ENCODE results near the gene CRYBG2. TPM values are rescaled to one million over a fixed set of nuclear protein-coding genes. Genes with fewer than 3 reads are reported as not detected.
A peak's percentile ranks its signal among the peaks of the same experiment; 100 is the strongest.

The CRYBG2 gene
- total and polyA plus RNA-seq, 4 donors, result 0.37 to 7.7 (median 2.7) TPM

DNA sequence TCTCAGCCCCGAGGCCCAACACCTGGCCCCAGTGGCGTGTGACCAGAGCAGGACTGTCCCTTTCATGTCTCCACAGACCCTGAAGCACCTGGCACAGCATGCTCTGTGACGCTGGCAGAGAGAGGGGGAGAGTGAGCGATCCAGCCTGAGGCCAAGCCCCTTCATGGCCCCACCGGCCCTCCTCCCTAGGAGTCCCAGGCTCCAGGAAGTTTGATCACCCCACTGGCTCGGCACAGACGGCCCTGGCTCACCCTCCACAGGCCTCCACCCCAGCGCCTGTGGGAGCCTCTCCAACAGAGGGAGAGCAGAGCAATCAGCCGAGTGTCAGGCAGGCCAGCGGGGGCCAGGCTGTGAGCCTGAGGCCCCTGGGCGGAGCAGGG, 63.1 kb downstream of the CRYBG2 start:
- no peak for DNase-seq
- no peaks in the 10 kb centered on the region for H3K27me3 ChIP-seq (ENCODE audit: control insufficient read depth in 3 of 3, insufficient read depth in 3 of 3, low read length in 2 of 3)
- ATAC-seq (ENCODE audit: insufficient read depth, low FRiP score), result no peak
- H3K4me3 ChIP-seq, result no peak overlapping the region
- H3K27ac ChIP-seq (ENCODE audit: low read depth in 1 of 2, low read length in 1 of 2), result peak overlapping the region in 1 of 2 donors; percentile 91
- TF ChIP-seq, protein P1, sequence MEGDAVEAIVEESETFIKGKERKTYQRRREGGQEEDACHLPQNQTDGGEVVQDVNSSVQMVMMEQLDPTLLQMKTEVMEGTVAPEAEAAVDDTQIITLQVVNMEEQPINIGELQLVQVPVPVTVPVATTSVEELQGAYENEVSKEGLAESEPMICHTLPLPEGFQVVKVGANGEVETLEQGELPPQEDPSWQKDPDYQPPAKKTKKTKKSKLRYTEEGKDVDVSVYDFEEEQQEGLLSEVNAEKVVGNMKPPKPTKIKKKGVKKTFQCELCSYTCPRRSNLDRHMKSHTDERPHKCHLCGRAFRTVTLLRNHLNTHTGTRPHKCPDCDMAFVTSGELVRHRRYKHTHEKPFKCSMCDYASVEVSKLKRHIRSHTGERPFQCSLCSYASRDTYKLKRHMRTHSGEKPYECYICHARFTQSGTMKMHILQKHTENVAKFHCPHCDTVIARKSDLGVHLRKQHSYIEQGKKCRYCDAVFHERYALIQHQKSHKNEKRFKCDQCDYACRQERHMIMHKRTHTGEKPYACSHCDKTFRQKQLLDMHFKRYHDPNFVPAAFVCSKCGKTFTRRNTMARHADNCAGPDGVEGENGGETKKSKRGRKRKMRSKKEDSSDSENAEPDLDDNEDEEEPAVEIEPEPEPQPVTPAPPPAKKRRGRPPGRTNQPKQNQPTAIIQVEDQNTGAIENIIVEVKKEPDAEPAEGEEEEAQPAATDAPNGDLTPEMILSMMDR (IDR thresholded peaks at IDR 0.05; ENCODE audit: control extremely low read depth, extremely low read depth), result no peak
- H3K9me3 ChIP-seq (ENCODE audit: control insufficient read depth in 4 of 4, insufficient read depth in 3 of 4, low read length in 3 of 4), result no peaks in the 10 kb centered on the region
- peaks cover 0 to 2% (median 0%) of the 10 kb centered on the region in 5 donors for H3K4me1 ChIP-seq (ENCODE audit: control insufficient read depth in 5 of 5, insufficient read depth in 5 of 5, low read length in 5 of 5)
- 71 to 77% methylated on average over 11 of the region's 11 CpGs for WGBS, 2 donors
- H3K36me3 ChIP-seq (ENCODE audit: control insufficient read depth in 4 of 4, insufficient read depth in 4 of 4, low read length in 4 of 4), result peaks cover 0 to 5% (median 0%) of the 10 kb centered on the region in 4 donors
- no peak overlapping the region for H3K9ac ChIP-seq (ENCODE audit: insufficient read depth in 1 of 2, low read length in 2 of 2)

- Histone ChIP-seq H3K27me3 (ENCODE audit: control insufficient read depth in 3 of 3, insufficient read depth in 3 of 3, low read length in 2 of 3) (no peaks in the 10 kb centered on the region), H3K4me3 (no peak overlapping the region), H3K36me3 (ENCODE audit: control insufficient read depth in 4 of 4, insufficient read depth in 4 of 4, low read length in 4 of 4) (peaks cover 0 to 5% (median 0%) of the 10 kb centered on the region in 4 donors), H3K27ac (ENCODE audit: low read depth in 1 of 2, low read length in 1 of 2) (peak overlapping the region in 1 of 2 donors; percentile 91), H3K9ac (ENCODE audit: insufficient read depth in 1 of 2, low read length in 2 of 2) (no peak overlapping the region), H3K4me1 (ENCODE audit: control insufficient read depth in 5 of 5, insufficient read depth in 5 of 5, low read length in 5 of 5) (peaks cover 0 to 3% (median 0%) of the 10 kb centered on the region in 5 donors), H3K9me3 (ENCODE audit: control insufficient read depth in 4 of 4, insufficient read depth in 3 of 4, low read length in 3 of 4) (no peaks in the 10 kb centered on the region)
- no peak for ATAC-seq (ENCODE audit: insufficient read depth, low FRiP score)
- TF ChIP-seq, protein P1 (IDR thresholded peaks at IDR 0.05; ENCODE audit: control extremely low read depth, extremely low read depth), result no peak
- WGBS, 2 donors, result 40 to 59% methylated on average over 11 of the region's 11 CpGs
- no peak for DNase-seq
These were observed 63.6 kb downstream of the CRYBG2 start for GRCh38 chr1:26290122-26290881.

DNA sequence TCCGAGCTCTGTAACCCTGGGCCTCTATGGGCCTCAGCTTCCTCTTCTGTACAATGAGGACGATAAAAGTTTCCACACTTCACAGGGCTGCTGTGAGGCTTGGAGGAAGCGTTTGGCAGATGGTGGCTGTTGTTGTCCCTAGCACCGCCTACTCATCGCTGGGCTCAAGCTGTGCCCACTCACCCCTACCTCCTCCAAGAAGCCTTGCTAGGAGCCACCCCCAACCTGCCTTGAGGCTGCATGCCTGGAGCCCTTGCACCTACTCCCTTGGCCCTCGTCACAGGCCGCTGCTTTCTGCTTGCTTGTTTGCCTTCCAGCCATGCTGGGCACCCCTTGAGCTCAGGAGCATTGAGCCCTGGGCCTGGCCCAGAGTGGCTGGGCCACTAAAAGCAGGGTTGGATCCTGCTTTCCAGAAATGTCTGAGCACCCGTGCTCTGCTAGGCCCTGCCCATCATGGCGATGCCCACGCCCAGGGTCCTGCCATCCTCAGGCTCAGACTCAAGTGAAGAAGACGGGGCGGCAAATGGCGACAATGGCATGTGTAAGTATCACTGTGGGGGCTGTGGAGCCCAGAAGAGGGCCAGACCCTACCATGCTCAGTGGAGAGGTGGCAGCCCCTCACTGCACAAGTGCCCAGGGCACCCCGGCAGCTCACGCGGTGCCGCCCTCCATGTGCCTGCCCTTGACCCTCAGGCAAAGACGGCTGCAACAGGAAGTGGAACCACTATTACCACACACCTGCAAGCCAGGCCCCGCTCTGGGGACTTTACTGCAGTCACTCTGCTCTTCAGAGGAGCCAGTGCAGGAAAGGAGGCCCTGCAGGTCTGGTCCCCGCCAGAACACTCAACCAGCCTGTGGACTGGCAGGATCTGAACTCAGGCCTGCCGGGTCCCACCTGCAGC, 64.5 kb downstream of the CRYBG2 start:
- no peaks in the 10 kb centered on the region for H3K9me3 ChIP-seq (ENCODE audit: control insufficient read depth in 4 of 4, insufficient read depth in 3 of 4, low read length in 3 of 4)
- TF ChIP-seq, protein P1 (IDR thresholded peaks at IDR 0.05; ENCODE audit: control extremely low read depth, extremely low read depth), result no peak
- H3K27me3 ChIP-seq (ENCODE audit: control insufficient read depth in 3 of 3, insufficient read depth in 3 of 3, low read length in 2 of 3), result no peaks in the 10 kb centered on the region
- H3K4me1 ChIP-seq (ENCODE audit: control insufficient read depth in 5 of 5, insufficient read depth in 5 of 5, low read length in 5 of 5), result peaks cover 0 to 9% (median 0%) of the 10 kb centered on the region in 5 donors
- peak overlapping the region in 1 of 2 donors; percentile 91 for H3K27ac ChIP-seq (ENCODE audit: low read depth in 1 of 2, low read length in 1 of 2)
- H3K9ac ChIP-seq (ENCODE audit: insufficient read depth in 1 of 2, low read length in 2 of 2), result no peak overlapping the region
- WGBS, 2 donors, result 49 to 72% methylated on average over 21 of the region's 21 CpGs
- no peak overlapping the region for H3K4me3 ChIP-seq
- no peak for DNase-seq
- peaks cover 0 to 5% (median under 1%) of the 10 kb centered on the region in 4 donors for H3K36me3 ChIP-seq (ENCODE audit: control insufficient read depth in 4 of 4, insufficient read depth in 4 of 4, low read length in 4 of 4)
- no peak for ATAC-seq (ENCODE audit: insufficient read depth, low FRiP score)

All from lung (tissue), 12 donors.